ENCODE data around the gene EIF1B.

Gene EIF1B

GRCh38 chr3:40355410-40355809 lies 45.9 kb downstream of the EIF1B start:
- no peak for DNase-seq

GRCh38 chr3:40358454-40358853 lies 48.9 kb downstream of the EIF1B start:
- DNase-seq, result no peak
